GM21786 (cell line): ENCODE results near the gene COL17A1.

Source experiments
- ATAC-seq: cut with Tn5 transposase; IDR thresholded peaks from one replicate; pipeline ENCODE4 v1.9.1; 2021; ENCODE audit not compliant: unreplicated experiment

Gene COL17A1

GRCh38 chr10:104053201-104053600, 32.5 kb downstream of the COL17A1 start:
- no peak for ATAC-seq

GRCh38 chr10:104052431-104052830, 33.2 kb downstream of the COL17A1 start:
- ATAC-seq, result no peak

DNA sequence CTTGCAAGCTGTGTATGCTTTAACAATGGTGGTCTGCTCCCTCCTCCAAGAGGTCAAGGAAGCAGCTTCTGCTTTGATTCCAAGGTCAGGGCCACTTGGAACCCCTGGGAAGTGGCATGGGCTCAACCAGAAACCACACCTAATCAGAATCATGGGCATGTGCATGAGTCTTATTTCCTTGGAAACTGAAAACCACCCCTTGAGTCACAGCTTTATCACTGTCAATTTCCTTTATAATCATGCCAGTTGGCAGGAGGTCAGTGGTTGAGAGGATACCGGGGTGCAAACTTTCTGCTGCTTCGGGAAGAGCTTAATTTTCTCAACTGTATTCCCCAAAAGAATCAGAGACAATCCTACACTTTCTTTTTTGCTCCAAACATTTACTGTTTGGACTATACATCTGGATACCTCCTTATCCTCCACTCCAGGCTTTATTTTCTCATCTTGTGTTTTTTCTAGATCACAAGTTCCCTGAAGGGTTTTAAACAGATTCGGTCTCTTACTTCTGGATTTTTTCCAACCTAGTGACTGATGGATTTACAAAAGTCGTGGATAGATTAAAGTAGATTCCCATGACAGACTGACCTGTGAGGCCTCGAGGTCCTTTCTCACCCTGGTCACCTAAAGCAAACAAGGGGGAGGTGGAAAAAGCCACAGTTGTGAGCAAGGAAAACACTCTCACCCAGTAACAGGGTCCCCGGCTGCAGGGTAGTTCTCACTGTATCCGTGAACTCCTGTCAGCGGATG, 36.0 kb downstream of the COL17A1 start:
- no peak for ATAC-seq

GRCh38 chr10:104046651-104047050, 39.0 kb downstream of the COL17A1 start:
- no peak for ATAC-seq

DNA sequence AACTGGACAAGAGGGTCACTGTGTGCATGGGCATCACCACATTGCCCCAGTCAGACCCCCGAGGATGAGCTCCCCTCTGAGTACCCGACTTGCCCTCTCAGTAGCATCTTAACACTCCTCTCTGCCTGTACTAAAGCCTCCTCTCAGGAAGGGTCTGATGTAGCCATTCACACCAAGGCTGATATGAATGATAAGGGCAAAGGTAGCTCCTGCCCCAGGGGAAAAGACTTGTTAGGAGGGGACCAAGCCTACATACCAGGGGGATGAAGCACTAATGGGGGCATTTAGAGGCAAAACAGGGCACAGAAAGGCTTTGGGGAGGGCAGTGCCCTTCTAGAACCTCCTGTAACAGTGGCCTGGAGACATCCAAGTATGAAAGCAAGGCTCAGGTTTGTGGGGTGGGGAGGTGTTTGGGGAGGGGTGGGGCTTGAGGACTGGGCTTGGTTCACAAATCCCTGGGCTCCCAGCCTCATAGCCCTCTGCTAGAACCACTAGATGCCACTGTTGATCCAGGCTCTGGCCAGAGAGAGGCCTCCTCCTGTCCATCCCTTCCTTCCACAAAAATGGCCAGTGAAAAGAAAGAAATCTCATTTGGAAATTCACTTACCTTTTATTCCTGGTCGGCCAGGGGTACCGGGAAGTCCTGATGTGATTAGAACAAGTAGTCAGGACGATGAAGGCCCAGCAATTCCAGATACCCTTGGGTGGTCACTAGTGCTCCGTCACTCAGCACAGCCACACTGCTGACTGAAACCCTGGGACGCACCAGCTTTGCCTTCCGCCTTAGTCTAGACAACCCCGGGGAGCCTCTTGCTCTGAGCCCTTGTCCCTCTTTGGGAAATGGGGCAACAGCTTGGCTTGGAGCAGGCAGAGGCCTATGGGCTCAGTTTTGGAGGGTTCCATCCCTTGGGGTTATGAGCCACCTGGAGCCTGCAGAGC, 40.3 kb downstream of the COL17A1 start:
- no peak for ATAC-seq

GRCh38 chr10:104043854-104044253, 41.8 kb downstream of the COL17A1 start:
- ATAC-seq, result no peak

DNA sequence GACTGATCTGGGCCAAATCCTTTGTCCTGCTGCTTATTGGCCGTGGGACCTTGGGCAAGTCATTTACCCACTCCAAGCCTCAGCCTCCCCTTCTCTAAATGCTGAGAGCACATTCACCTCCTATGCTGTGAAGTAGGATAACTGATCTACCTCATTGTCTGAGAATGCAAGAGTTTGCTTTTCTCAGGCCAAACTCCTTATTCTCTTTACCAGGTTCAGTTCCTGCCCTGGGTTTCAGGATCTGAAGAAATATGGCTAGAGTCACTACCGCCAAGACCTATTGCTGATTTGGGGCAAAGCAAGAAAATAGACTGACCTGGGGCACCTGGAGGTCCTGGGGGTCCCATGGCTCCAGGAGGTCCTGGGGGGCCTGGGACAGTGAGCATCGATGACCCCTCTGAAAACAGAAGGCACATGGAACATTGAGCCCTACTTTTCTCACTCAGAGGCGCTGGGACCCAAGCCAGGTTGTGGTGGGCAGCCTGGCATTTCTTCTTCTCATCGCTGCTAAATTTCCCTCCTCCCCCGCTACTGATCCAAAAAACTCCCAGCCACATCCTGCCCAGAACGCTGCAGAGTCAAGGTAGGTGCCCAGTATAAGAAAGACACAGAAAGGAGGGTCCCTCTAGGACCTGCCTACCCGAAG, 42.4 kb downstream of the COL17A1 start:
- no peak for ATAC-seq

- ATAC-seq, result no peak
These were observed 43.7 kb downstream of the COL17A1 start for GRCh38 chr10:104041891-104042535.

DNA sequence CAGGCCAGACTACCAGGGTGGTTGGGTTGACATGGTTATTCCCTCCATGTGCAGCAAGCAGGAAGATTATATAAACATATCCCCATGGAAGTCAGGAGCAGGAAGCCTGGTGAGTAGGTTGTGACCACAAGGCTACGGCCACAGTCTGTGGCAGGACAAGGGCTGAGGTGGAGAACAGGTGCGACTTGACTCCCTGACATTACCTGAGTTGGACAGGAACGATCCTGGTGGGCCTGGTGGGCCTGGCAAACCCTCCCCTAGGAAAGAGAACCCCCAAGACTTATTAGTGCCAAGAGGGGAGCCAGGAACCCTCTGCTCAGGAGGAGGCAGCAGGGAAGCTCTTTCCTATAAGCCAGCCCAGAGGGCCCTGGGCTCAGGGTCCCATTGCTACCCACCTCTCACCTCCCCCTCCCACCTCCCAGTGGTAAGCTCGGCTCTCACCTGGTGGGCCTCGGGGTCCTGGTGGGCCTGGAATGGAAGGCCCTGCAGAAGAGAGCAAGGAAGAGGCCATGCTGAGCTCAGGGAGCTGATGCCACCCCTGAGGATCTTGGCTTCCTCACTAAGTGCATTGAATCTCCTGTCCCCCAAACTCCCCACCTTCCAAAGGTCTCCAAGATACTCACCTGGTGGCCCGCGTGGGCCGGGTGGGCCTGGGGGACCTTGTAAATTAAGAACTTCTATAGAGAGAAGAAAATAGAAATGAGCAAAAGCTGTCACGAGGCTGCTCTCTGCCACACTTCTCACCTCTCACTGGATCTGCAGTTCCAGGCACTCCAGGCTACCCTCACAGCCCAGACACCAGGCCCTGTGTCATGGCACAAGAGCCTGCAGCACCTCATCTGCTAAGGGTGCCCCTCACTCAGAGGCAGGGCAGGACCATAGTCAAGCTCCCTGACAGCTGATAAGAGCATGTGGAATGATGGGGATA, 44.6 kb downstream of the COL17A1 start:
- no peak for ATAC-seq

DNA sequence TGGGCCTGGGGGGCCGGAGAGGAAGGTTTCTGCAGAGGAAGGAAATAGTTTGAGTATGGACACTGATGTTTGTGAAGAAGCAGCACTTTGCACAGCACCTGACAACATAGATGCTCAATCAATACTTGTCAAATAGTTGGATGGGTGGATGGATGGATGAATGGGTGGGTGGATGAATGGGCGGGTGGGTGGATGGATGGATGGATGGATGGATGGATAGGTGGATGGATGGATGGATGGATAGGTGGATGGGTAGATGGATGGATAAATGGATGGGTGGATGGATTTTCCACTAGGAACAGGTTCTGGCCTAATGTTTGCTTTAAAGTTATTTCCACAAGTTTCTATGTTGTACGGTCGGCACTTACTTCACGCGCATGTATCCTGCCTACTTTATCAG, 45.3 kb downstream of the COL17A1 start:
- ATAC-seq, result no peak

DNA sequence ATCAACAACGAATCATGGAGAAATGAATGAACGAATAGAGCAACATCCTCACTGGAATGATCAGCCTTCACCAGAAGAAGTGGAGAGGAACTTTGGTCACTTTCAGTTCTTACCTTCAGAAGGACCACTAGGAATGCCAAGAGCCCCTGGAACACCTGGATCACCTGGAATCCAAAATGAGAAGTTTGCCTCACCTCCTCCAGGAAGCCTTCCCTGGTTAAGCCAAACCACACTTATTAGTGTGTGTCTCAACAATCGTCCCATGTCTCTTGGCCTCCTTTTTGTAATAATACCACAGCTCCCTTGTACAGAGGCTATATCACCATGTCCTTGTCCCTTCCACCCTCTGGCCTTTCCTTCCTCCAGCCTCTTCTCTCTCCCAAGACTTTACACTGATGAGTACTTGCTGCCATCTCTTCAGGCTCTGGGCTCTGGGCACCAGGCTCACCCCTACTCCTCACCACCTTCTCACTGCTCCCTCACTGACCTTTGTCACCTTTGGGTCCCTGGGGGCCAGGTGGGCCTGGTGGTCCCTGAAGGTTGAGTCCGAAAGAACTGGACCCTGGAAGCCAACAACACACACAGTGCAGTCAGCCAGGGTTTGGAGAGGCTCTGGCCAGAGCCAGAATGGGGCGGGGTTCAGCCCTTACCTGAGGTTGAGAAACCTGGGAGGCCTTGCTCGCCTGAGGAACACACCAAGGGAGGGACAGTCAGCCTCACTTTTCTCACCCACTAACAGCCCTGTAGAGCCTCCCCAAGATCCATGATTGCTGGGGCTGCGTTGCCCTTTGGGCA, 46.5 kb downstream of the COL17A1 start:
- no peak for ATAC-seq

DNA sequence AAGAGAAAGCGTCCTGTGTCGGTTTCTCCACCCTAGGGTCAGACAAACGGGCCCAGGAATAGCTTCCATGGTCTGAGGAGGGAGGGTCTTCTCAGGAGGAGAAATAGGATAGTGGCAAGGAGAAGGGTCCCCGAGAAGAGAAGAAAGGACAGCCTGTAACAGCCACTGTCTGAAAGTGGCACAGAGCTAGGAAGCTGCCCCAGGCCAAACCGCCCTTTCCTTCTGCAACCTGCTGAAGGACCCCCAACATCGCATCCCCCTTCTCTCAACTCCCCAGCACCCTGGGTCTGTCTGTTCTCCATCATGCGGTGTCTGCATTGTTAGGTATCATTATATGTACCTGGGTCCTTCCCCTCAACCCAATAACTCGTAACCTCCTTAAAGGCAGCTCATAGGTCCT, 47.1 kb downstream of the COL17A1 start:
- ATAC-seq, result no peak

- no peak for ATAC-seq
These were observed 48.3 kb downstream of the COL17A1 start for GRCh38 chr10:104037261-104037951.

DNA sequence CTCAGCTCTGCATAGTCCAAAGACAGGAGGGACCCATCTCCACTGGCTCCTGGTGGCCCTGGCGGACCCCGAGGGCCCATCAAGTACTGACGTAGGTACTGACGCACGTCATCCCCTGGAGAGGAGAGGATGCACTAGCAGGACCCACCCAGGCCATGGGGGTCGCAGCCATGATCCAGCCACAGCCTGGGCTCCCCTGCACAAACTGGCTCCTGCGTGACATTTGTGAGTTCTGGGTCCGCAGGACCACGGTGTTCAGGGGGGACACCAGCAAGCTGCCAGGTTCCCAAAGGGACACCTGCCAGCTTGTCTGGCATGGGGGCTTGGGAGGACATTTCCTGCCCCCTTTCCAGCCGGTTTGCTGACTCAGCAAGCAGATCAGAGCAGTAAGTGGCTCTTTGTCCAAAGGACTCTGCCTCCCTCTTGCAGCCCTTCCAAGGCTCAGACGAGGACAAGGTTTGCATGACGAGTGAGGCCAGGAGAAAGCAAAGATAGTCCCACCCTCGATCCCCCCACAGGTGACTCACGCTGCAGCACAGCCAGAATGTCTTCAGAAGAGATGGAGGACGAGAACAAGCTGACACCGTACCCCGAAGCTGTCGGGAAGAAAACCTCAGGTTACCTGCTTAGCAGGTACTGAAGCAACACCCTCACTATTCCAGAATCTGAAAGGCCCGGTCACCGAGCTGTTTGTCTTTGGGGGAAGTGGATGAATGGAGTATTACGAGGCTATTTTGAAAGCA, 49.0 kb downstream of the COL17A1 start:
- no peak for ATAC-seq

DNA sequence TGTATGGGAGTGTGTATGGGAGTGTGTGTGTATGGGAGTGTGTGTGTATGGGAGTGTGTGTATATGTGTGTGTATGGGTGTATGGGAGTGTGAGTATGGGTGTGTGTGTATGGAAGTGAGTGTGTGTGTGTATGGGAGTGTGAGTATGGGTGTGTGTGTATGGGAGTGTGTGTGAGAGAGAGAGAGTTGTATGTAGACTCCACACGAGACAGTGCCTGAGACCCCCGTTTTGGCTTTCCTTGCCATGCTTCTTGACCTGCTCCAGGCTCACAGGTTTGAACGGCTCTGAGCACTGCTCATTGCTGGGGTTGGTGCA, 49.7 kb downstream of the COL17A1 start:
- ATAC-seq, result no peak

DNA sequence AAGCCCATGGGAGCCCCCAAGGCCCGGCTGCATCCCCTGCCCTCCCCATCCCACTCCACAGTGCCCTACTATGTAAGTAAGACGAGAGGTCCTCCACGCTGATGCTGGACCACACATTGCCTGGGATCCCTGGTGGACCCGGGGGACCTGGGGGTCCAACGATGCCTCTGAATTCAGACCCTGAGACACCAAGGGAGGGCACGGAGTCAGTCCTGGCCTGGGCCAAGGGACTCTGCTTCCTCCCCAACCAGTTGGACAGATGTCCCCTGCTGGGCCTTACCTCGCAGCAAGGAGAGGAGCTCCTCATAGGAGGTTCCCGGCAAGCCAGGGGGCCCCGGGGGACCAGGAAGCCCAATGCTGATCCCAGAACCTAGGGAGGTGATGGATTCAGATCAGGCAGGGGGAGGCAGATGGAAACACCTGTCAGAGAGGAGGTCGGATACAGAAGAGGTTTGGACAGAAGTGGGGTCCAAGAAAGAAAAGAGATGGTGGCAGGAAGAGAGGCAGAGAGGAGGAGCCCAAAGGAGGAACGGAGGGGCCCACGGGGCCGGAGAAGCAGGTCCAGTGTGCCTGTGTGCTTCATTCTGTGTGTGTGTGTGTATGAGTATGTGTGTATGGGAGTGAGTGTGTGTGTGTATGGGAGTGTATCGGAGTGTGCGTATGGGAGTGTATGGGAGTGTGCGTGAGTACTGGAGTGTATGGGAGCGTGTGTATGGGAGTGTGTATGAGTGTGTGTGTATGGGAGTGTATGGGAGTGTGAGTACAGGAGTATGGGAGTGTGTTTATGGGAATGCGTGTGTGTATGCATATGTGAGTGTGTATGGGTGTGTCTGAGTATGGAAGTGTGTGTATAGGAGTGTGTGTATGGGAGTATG, 50.2 kb downstream of the COL17A1 start:
- no peak for ATAC-seq
